ENCODE data around the gene KRTAP5-2.

DNA sequence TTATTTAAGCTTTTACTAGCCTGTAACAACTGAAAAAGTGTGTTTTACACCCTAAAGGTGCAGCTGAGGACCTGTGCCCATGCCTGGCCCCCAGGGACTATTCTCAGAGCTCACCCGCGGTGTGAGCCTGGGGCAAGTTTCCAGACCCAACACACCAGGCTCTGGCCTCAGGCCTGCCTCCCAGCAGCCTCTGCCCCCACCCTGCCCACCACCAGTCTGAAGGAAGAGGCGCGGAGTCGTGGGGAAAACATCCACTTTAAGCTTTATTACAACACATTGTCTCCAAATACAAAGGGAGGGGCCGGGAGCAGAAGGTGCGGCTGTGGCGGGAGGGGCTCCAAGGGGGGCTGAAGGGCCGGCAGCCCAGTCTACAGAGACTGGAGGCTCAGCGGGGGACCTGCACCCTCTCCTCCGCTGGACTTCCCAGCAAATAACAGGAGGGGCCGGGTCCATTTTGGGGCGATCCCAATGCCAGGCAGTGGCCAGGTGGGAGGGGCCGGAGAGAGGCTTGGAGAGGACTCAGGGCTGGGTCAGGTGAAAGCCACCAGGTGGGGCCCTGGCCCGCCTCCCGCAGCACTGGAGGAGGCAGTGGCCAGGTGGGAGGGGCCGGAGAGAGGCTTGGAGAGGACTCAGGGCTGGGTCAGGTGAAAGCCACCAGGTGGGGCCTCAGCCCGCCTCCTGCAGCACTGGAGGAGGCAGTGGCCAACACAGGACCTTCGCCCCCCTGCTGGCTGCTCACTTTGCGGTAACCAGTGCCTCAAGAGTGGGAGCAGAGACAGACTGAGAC, 44.1 kb downstream of the KRTAP5-2 start:
- TF ChIP-seq, protein P1, sequence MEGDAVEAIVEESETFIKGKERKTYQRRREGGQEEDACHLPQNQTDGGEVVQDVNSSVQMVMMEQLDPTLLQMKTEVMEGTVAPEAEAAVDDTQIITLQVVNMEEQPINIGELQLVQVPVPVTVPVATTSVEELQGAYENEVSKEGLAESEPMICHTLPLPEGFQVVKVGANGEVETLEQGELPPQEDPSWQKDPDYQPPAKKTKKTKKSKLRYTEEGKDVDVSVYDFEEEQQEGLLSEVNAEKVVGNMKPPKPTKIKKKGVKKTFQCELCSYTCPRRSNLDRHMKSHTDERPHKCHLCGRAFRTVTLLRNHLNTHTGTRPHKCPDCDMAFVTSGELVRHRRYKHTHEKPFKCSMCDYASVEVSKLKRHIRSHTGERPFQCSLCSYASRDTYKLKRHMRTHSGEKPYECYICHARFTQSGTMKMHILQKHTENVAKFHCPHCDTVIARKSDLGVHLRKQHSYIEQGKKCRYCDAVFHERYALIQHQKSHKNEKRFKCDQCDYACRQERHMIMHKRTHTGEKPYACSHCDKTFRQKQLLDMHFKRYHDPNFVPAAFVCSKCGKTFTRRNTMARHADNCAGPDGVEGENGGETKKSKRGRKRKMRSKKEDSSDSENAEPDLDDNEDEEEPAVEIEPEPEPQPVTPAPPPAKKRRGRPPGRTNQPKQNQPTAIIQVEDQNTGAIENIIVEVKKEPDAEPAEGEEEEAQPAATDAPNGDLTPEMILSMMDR (IDR thresholded peaks at IDR 0.05), result peak; percentile 41 to 94 (median 75)
- TF ChIP-seq POLR2A (IDR thresholded peaks at IDR 0.05), result peak in 2 of 3 donors; percentile 28
